Esophagus squamous epithelium (tissue), 5 donors: ENCODE data around the gene LIPM. TPM values are rescaled to one million over a fixed set of nuclear protein-coding genes. Genes with fewer than 3 reads are reported as not detected.

Experiments
- DNase-seq: peaks from one replicate; lab custom pipeline; 2025; lab: John Stamatoyannopoulos, UW
- H3K27ac ChIP-seq, 4 donors: fragments of 200-600 bp; sonication (generic); one replicate each; pipeline ENCODE4 v1.5.1; 2016 to 2019; ENCODE audit warnings: mild to moderate bottlenecking in 1 of 4
- H3K27me3 ChIP-seq, 4 donors: fragments of 200-600 bp; sonication (generic); 1 replicate in 3 of 4; 2 replicates in 1 of 4; pipeline versions ENCODE4 v1.5.1 to v1.6.0; 2017 to 2021; ENCODE audit warnings: antibody characterized with exemption in 1 of 4
- H3K36me3 ChIP-seq, 3 donors: fragments of 200-600 bp; sonication (generic); one replicate each; pipeline ENCODE4 v1.5.1; 2016 to 2019
- H3K4me1 ChIP-seq, 3 donors: fragments of 200-600 bp; sonication (generic); one replicate each; pipeline ENCODE4 v1.5.1; 2017 to 2019
- H3K4me3 ChIP-seq, 4 donors: fragments of 200-600 bp; sonication (generic); 1 replicate in 3 of 4; 2 replicates in 1 of 4; pipeline ENCODE4 v1.5.1; 2016 to 2019; ENCODE audit warnings: mild to moderate bottlenecking in 2 of 4, moderate library complexity in 1 of 4
- H3K9me3 ChIP-seq, 3 donors: fragments of 200-600 bp; sonication (generic); one replicate each; pipeline ENCODE4 v1.5.1; 2016 to 2019
- POLR2A ChIP-seq, 4 donors: fragments of 450-650 bp; IDR thresholded peaks; one replicate each; pipeline ENCODE4 v1.6.1; 2017; ENCODE audit warnings: antibody characterized with exemption in 4 of 4, mild to moderate bottlenecking in 4 of 4, moderate library complexity in 3 of 4
- WGBS, 2 donors: methylation state at CpG; one replicate each; pipeline ENCODE4 v1.1.5; 2018; 5-methylcytosine and 5-hydroxymethylcytosine counted together
- intact Hi-C: fragments of 100-400 bp; cut with DNase I; formaldehyde crosslinking; loops from one replicate; pipeline ENCODE4 v1.15.0; 2022
- total RNA-seq, 4 donors: library from RNA; depleted of rRNA; stranded (reverse); fragments of >200 nt; gene quantifications; one replicate each; pipeline ENCODE4 v1.1.0, GENCODE V29; 2016
- TF ChIP-seq, protein P1 (sequence below), 6 experiments: fragments of 450-650 bp in 4 of 6; fragments of 200-600 bp in 2 of 6; sonication (generic) in 2 of 6; IDR thresholded peaks; one replicate each; pipeline ENCODE4 v1.5.1; 2016 to 2019; ENCODE audit warnings: antibody characterized with exemption in 6 of 6, mild to moderate bottlenecking in 4 of 6, moderate library complexity in 4 of 6
- donor health status: DM: yes; HTN: yes; CAD: no.

Gene LIPM, protein sequence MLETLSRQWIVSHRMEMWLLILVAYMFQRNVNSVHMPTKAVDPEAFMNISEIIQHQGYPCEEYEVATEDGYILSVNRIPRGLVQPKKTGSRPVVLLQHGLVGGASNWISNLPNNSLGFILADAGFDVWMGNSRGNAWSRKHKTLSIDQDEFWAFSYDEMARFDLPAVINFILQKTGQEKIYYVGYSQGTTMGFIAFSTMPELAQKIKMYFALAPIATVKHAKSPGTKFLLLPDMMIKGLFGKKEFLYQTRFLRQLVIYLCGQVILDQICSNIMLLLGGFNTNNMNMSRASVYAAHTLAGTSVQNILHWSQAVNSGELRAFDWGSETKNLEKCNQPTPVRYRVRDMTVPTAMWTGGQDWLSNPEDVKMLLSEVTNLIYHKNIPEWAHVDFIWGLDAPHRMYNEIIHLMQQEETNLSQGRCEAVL
- not detected for total RNA-seq

DNA sequence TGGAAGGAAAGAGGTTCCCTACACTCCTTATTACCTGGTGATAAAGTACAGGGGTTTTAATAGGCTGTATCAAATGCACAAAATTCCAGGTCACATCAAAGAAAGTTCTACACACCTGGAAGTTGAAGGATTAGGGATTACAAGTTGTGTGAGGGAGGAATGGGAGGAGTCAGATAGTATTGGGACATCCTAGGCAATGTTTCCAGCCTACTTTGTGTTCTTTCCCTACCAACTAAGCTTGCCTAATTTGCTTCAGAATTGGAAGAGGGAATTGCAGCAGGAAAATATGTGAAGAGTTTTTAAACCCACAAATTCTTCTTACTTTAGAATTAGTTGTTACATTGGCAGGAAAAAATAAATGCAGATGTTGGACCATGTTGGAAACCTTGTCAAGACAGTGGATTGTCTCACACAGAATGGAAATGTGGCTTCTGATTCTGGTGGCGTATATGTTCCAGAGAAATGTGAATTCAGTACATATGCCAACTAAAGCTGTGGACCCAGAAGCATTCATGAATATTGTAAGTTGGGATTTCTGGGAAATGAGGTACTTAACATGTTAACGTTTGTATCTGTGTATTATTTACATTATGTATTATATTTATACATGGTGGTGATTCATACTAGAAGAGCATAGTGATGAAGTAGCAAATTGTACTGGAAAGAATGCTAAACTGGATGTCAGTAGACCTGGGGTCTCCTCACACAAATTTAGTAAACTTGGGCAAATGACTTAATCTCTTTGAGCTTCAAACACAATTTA, at the start of gene LIPM:
TSS of gene LIPM (plus strand) at position 208 of the 763 bp plus-strand sequence. CDS start at position 375, 167 bp downstream.
- 70 to 75% methylated on average over 2 of the region's 2 CpGs for WGBS, 2 donors
- Histone ChIP-seq H3K27ac (no peak within 1 kb of the TSS), H3K27me3 (no peaks in the 10 kb centered on the region), H3K4me1 (no peaks in the 10 kb centered on the region), H3K4me3 (no peak within 1 kb of the TSS), H3K9me3 (no peaks in the 10 kb centered on the region), H3K36me3 (no peaks in the 10 kb centered on the region)
- no peak for TF ChIP-seq POLR2A (IDR thresholded peaks at IDR 0.05)
- TF ChIP-seq, protein P1, sequence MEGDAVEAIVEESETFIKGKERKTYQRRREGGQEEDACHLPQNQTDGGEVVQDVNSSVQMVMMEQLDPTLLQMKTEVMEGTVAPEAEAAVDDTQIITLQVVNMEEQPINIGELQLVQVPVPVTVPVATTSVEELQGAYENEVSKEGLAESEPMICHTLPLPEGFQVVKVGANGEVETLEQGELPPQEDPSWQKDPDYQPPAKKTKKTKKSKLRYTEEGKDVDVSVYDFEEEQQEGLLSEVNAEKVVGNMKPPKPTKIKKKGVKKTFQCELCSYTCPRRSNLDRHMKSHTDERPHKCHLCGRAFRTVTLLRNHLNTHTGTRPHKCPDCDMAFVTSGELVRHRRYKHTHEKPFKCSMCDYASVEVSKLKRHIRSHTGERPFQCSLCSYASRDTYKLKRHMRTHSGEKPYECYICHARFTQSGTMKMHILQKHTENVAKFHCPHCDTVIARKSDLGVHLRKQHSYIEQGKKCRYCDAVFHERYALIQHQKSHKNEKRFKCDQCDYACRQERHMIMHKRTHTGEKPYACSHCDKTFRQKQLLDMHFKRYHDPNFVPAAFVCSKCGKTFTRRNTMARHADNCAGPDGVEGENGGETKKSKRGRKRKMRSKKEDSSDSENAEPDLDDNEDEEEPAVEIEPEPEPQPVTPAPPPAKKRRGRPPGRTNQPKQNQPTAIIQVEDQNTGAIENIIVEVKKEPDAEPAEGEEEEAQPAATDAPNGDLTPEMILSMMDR (IDR thresholded peaks at IDR 0.05): no peak
- intact Hi-C loops: no loop called here
- no peak for DNase-seq

DNA sequence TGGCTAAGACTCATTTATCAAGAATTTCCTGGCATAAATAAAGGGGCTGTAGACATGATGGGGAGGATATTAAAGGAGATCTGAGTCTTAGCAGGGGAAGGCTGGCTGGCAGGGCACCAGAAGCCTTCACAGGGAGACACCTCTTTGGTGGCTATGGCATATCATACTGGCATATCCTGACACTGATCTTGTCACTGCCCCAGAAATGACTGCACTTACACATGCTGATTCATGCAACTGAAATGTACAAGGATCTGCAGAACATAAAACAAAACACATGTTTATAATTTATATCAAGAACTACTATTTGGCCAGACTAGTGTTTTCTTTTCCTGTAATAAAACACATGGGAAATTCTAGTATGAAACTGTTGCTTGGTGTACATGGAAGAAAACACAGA, 48.2 kb upstream of the LIPM start:
- H3K27me3 ChIP-seq: no peaks in the 10 kb centered on the region
- no peaks in the 10 kb centered on the region for H3K4me1 ChIP-seq
- H3K36me3 ChIP-seq: no peaks in the 10 kb centered on the region
- H3K9me3 ChIP-seq: no peaks in the 10 kb centered on the region
- H3K4me3 ChIP-seq: no peak overlapping the region
- no peak for DNase-seq
- intact Hi-C loops: no loop called here
- no peak overlapping the region for H3K27ac ChIP-seq
- no peak for TF ChIP-seq POLR2A (IDR thresholded peaks at IDR 0.05)
- TF ChIP-seq, protein P1 (IDR thresholded peaks at IDR 0.05): no peak

DNA sequence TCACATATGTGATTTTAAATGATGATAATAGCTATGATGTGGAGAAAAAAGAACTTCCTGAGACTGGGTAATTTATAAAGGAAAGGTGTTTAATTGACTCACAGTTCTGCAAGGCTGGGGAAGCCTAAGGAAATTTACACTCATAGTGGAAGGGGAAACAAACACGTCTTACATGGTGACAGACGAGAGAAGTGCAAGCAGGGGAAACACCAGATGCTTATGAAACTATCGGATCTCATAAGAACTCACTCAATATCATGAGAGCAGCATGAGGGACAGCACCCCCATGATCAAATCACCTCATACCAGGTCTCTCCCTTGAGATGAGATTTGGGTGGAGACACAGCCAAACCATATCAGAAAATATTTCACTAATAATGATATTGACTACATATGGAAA, 46.8 kb upstream of the LIPM start:
- intact Hi-C loops: no loop called here
- no peak for DNase-seq
- TF ChIP-seq, protein P1 (IDR thresholded peaks at IDR 0.05): no peak
- TF ChIP-seq POLR2A (IDR thresholded peaks at IDR 0.05): no peak
- Histone ChIP-seq H3K9me3 (no peaks in the 10 kb centered on the region), H3K4me1 (no peaks in the 10 kb centered on the region), H3K27me3 (no peaks in the 10 kb centered on the region), H3K36me3 (no peaks in the 10 kb centered on the region), H3K4me3 (no peak overlapping the region), H3K27ac (no peak overlapping the region)
- 43 to 59% methylated on average over 3 of the region's 3 CpGs for WGBS, 2 donors

DNA sequence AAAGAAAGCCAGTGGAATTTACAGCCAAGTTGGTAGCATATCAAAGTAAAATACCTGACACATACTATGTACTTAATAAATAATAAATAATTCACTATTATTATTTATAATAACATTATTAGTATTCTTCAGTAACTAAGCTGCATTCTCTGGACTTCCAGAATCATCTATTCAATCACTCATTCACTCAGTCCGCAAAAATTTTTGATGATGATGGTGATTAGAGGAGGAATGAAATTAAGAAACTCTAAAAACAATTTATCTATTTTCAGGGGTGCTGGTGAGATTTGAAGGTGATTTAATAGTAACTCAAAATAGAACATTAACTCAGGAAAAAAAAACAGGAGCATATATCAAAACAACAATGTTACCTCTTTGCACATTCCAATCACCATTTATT, 45.9 kb upstream of the LIPM start:
- no peaks in the 10 kb centered on the region for H3K4me1 ChIP-seq
- H3K27ac ChIP-seq: no peak overlapping the region
- no peaks in the 10 kb centered on the region for H3K27me3 ChIP-seq
- no peak overlapping the region for H3K4me3 ChIP-seq
- DNase-seq: no peak
- no peak for TF ChIP-seq POLR2A (IDR thresholded peaks at IDR 0.05)
- 0% methylated on average over 1 of the region's 1 CpG for WGBS, 2 donors
- no peaks in the 10 kb centered on the region for H3K36me3 ChIP-seq
- H3K9me3 ChIP-seq: no peaks in the 10 kb centered on the region
- intact Hi-C loops: no loop called here

DNA sequence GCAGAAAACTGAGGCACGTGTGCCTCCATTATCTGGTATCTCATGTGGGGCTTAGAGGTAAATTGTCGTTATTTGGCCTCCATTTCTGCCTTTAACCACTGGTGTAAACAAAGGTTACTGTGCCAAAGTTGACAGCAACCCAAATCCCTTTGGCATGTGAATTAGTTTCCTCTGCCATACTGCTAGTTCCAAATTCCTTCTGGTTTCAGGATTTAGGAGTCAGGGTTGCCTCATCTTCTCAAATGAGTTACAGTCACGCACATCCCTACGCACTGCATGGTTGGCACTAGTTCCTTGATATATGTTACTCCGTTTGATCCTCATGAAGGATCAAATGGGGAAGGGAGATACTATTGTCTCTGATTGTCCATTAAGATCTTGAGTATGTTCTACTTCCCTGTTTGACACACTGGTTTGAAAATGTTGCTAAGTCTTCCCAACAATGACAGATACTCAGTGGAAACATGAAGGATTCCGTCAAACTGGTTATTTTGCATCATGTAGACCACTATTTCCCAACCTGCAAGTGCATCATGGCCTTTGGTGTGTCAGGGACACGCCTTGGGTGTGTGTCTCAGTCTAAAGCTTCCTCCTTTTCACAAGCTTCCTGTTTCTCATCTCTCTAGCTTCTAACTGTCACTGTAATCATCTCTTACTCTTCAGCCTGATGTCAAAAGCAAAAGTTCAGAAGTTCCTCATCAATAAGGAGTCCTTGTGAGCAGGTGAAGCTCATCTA, 43.0 kb upstream of the LIPM start, which contains the start of gene LIPN:
TSS of gene LIPN (plus strand) at position 655 of the 736 bp plus-strand sequence. CDS start 1,386 bp downstream, outside the sequence.
- no peaks in the 10 kb centered on the region for H3K27me3 ChIP-seq
- WGBS, 2 donors: 64 to 78% methylated on average over 7 of the region's 7 CpGs
- DNase-seq: no peak
- H3K9me3 ChIP-seq: no peaks in the 10 kb centered on the region
- no peak within 1 kb of the TSS for H3K4me3 ChIP-seq
- no peak for TF ChIP-seq POLR2A (IDR thresholded peaks at IDR 0.05)
- TF ChIP-seq, protein P1 (IDR thresholded peaks at IDR 0.05): no peak
- no peaks in the 10 kb centered on the region for H3K36me3 ChIP-seq
- intact Hi-C loops: no loop called here
- H3K4me1 ChIP-seq: no peaks in the 10 kb centered on the region
- peak within 1 kb of the TSS in 1 of 4 donors; percentile 6 for H3K27ac ChIP-seq
